ENCODE results near the gene DGLUCY.

The DGLUCY gene

GRCh38 chr14:91237219-91237618 lies 123.3 kb downstream of the DGLUCY start:
- DNase-seq = no peak

- no peak for DNase-seq
Measured at GRCh38 chr14:91238085-91238484, 124.2 kb downstream of the DGLUCY start.

GRCh38 chr14:91238661-91239060 lies 124.8 kb downstream of the DGLUCY start:
- no peak for DNase-seq

GRCh38 chr14:91241863-91242262 lies 128.0 kb downstream of the DGLUCY start:
- DNase-seq = peak; percentile 50

- no peak for DNase-seq
Measured at GRCh38 chr14:91242635-91243034, 128.8 kb downstream of the DGLUCY start.

- DNase-seq = no peak
Measured at GRCh38 chr14:91243074-91243471, 129.2 kb downstream of the DGLUCY start.

GRCh38 chr14:91244501-91244901 lies 130.6 kb downstream of the DGLUCY start, which contains the start of gene GPR68:
Gene GPR68, minus strand, starts transcription at chr14:91244704. Its CDS starts 9,654 bp downstream, at chr14:91235050.
- DNase-seq = no peak

- DNase-seq = peak; percentile 87
Measured at GRCh38 chr14:91245029-91245428, 131.2 kb downstream of the DGLUCY start.

- DNase-seq = peak; percentile 35
Measured at GRCh38 chr14:91245616-91246015, 131.7 kb downstream of the DGLUCY start.

- peak; percentile 95 for DNase-seq
Measured at GRCh38 chr14:91246051-91246852, 132.4 kb downstream of the DGLUCY start.

- DNase-seq = peak; percentile 41
Measured at GRCh38 chr14:91249841-91250616, 136.2 kb downstream of the DGLUCY start.

GRCh38 chr14:91250912-91251311 lies 137.0 kb downstream of the DGLUCY start:
- DNase-seq = no peak

GRCh38 chr14:91252871-91253794 lies 139.3 kb downstream of the DGLUCY start:
- peak; percentile 52 for DNase-seq

- DNase-seq = no peak
Measured at GRCh38 chr14:91253795-91254323, 140.0 kb downstream of the DGLUCY start.

GRCh38 chr14:91254461-91254860 lies 140.6 kb downstream of the DGLUCY start:
- peak; percentile 50 for DNase-seq

- no peak for DNase-seq
Measured at GRCh38 chr14:91255026-91255695, 141.3 kb downstream of the DGLUCY start.

- DNase-seq = no peak
Measured at GRCh38 chr14:91256661-91257060, 142.8 kb downstream of the DGLUCY start.

GRCh38 chr14:91257328-91258010 lies 143.6 kb downstream of the DGLUCY start:
- DNase-seq = no peak

GRCh38 chr14:91258011-91258618 lies 144.2 kb downstream of the DGLUCY start:
- no peak for DNase-seq

GRCh38 chr14:91258876-91259275 lies 145.0 kb downstream of the DGLUCY start:
- DNase-seq = no peak

- peak; percentile 54 for DNase-seq
Measured at GRCh38 chr14:91261115-91261514, 147.2 kb downstream of the DGLUCY start.
